GM12878 (cell line): Measurements from ENCODE around the gene WDHD1.

ENCODE experiments used
- POLR2A ChIP-seq: IDR thresholded peaks from 2 replicates; pipeline ENCODE4 v1.6.1; 2011; ENCODE audit warnings: low read depth, mild to moderate bottlenecking, low read length
- TF ChIP-seq, protein P1 (sequence below): IDR thresholded peaks from 2 replicates; pipeline ENCODE4 v1.6.1; 2012; ENCODE audit warnings: mild to moderate bottlenecking, low read depth, low read length
- TF ChIP-seq, protein P2 (sequence below): IDR thresholded peaks from 2 replicates; pipeline ENCODE4 v1.6.1; 2012; ENCODE audit warnings: low read depth, low read length, improper control_type of control experiment

DNA sequence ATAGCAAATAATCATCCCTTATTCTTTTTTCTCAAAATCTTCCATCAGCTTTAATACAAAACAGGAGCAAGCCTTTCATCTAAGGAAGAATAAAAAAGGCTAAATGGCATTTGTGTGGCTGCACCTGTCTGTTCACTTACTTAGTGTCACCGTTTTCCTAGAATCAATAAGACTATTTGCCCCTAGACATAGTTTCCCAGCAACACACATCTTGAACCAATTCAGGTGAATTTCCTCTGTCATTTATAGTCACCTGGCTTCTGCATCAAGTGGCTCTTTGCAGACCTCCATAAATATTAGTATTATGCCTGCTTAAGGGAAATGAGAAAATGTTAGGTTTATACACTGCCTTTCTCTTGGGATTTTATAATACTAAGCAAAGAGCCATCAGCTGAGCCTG lies 106.8 kb downstream of the WDHD1 start:
- TF ChIP-seq, protein P1, sequence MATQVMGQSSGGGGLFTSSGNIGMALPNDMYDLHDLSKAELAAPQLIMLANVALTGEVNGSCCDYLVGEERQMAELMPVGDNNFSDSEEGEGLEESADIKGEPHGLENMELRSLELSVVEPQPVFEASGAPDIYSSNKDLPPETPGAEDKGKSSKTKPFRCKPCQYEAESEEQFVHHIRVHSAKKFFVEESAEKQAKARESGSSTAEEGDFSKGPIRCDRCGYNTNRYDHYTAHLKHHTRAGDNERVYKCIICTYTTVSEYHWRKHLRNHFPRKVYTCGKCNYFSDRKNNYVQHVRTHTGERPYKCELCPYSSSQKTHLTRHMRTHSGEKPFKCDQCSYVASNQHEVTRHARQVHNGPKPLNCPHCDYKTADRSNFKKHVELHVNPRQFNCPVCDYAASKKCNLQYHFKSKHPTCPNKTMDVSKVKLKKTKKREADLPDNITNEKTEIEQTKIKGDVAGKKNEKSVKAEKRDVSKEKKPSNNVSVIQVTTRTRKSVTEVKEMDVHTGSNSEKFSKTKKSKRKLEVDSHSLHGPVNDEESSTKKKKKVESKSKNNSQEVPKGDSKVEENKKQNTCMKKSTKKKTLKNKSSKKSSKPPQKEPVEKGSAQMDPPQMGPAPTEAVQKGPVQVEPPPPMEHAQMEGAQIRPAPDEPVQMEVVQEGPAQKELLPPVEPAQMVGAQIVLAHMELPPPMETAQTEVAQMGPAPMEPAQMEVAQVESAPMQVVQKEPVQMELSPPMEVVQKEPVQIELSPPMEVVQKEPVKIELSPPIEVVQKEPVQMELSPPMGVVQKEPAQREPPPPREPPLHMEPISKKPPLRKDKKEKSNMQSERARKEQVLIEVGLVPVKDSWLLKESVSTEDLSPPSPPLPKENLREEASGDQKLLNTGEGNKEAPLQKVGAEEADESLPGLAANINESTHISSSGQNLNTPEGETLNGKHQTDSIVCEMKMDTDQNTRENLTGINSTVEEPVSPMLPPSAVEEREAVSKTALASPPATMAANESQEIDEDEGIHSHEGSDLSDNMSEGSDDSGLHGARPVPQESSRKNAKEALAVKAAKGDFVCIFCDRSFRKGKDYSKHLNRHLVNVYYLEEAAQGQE, result no peak
- TF ChIP-seq POLR2A, result no peak
- TF ChIP-seq, protein P2, sequence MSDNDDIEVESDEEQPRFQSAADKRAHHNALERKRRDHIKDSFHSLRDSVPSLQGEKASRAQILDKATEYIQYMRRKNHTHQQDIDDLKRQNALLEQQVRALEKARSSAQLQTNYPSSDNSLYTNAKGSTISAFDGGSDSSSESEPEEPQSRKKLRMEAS, result no peak
